Lung microvascular endothelial cell (primary cell): ENCODE results near the gene KTI12. TPM values are rescaled to one million over a fixed set of nuclear protein-coding genes. Genes with fewer than 3 reads are reported as not detected.
A peak's percentile ranks its signal among the peaks of the same experiment; 100 is the strongest.
"Not testable (repeated sequence)": the region's sequence is repeated elsewhere in the genome, so short reads cannot be mapped to it uniquely, and the experiment has no call there.

Experiments
- DNase-seq, 2 donors: peaks; one replicate each; pipeline versions ENCODE4 v3.0.0 to v3.0.0-alpha.2; 2010; ENCODE audit warnings: low read depth in 2 of 2
- total RNA-seq: library from RNA; depleted of rRNA; stranded (reverse); fragments of >200 nt; gene quantifications from 2 replicates; pipeline ENCODE4 v1.2.1, GENCODE V29; 2014

The KTI12 gene
- 6.3 and 9.7 TPM in 2 replicates for total RNA-seq

- peak; percentile 91 to 95 for DNase-seq
Measured at GRCh38 chr1:52033190-52034049, at the start of gene KTI12. KTI12 (minus strand) TSS chr1:52033810; CDS start chr1:52033761, 49 bp downstream.

- DNase-seq = no peak
Measured at GRCh38 chr1:52080014-52080415, 46.4 kb upstream of the KTI12 start.

GRCh38 chr1:52077277-52077676, 43.7 kb upstream of the KTI12 start:
- not testable (repeated sequence) for DNase-seq

- no peak for DNase-seq
Measured at GRCh38 chr1:52072291-52072690, 38.7 kb upstream of the KTI12 start.

GRCh38 chr1:52070704-52071103, 37.1 kb upstream of the KTI12 start:
- DNase-seq = no peak

GRCh38 chr1:52063192-52063591, 29.6 kb upstream of the KTI12 start:
- DNase-seq = no peak

- no peak for DNase-seq
Measured at GRCh38 chr1:52060822-52061221, 27.2 kb upstream of the KTI12 start.

GRCh38 chr1:52059888-52060287, 26.3 kb upstream of the KTI12 start:
- no peak for DNase-seq

GRCh38 chr1:52059321-52059720, 25.7 kb upstream of the KTI12 start:
- no peak for DNase-seq

- no peak for DNase-seq
Measured at GRCh38 chr1:52057876-52058415, 24.3 kb upstream of the KTI12 start.

- DNase-seq = no peak
Measured at GRCh38 chr1:52057255-52057654, 23.6 kb upstream of the KTI12 start.

- DNase-seq = no peak
Measured at GRCh38 chr1:52056937-52057231, 23.3 kb upstream of the KTI12 start.

- peak; percentile 93 to 96 for DNase-seq
Measured at GRCh38 chr1:52056163-52056936, 22.7 kb upstream of the KTI12 start, which contains the start of gene BTF3L4. BTF3L4 (plus strand) TSS chr1:52056295; CDS start chr1:52059848, 3,553 bp downstream.

GRCh38 chr1:52055866-52056162, 22.2 kb upstream of the KTI12 start:
- DNase-seq = no peak

- peak; percentile 92 for DNase-seq
Measured at GRCh38 chr1:52055066-52055865, 21.7 kb upstream of the KTI12 start, which contains the start of gene TXNDC12. TXNDC12 (minus strand) TSS chr1:52055191; CDS start chr1:52055096, 95 bp downstream.

GRCh38 chr1:52054496-52055065, 21.0 kb upstream of the KTI12 start:
- no peak for DNase-seq

- no peak for DNase-seq
Measured at GRCh38 chr1:52053862-52054261, 20.3 kb upstream of the KTI12 start.

GRCh38 chr1:52049337-52049736, 15.7 kb upstream of the KTI12 start:
- DNase-seq = not testable (repeated sequence)

- not testable (repeated sequence) for DNase-seq
Measured at GRCh38 chr1:52045666-52046195, 12.1 kb upstream of the KTI12 start.

- no peak for DNase-seq
Measured at GRCh38 chr1:52045236-52045635, 11.6 kb upstream of the KTI12 start.
